ENCODE results near the gene CCDC200.

CCDC200 gene

GRCh38 chr17:43226393-43226792 lies 2.0 kb downstream of the CCDC200 start:
- Histone ChIP-seq H3K9ac (no peak overlapping the region), H3K9me3 (no peaks in the 10 kb centered on the region), H3K4me1 (peaks cover 22% of the 10 kb centered on the region), H3K36me3 (peaks cover 15% of the 10 kb centered on the region; the same call in 1 of the 2 replicates), H3K4me3 (no peak overlapping the region), H3K27ac (no peak overlapping the region), H3K4me2 (no peak overlapping the region), H4K20me1 (0 out of 2 replicates have a peak, but pooled peaks cover 4% of the 10 kb centered on the region), H3K27me3 (peaks cover 3% of the 10 kb centered on the region; the same call in 1 of the 2 replicates)
- no peak for TF ChIP-seq Cebpa-rat (IDR thresholded peaks at IDR 0.05)

- no peak for TF ChIP-seq Cebpa-rat (IDR thresholded peaks at IDR 0.05)
- H4K20me1 ChIP-seq = peaks cover 17% of the 10 kb centered on the region; the same call in 1 of the 2 replicates
These were observed 4.2 kb downstream of the CCDC200 start for GRCh38 chr17:43224146-43224705.

DNA sequence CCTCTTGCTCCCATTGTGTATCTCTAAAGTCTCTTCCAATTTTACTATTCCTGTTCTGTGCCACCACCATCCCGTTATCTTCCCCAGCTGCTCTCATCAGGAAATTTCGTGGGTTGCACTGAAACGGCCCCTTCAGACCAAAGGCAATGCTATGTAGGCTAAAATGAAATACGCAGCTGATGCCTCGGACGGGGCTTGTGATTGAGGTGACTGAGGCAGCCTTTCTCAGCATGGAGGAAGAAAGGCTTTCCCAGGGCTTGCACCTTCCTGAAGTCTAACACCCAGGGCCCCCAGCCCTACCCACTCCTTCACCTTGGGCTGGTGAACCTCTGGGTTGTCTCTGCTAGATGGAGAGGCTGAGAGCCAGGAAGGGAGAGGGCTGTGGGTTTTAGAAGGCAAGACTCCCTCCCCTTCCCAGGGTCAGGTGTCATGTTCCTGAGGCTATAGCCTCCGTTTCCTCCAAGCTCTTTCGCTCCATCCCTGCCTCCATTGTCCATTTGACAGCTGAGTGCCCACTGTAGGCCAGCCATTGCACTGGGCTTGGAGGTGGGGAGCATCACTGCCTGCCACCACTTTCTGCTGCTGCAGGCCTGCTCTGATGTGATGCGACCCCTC lies 7.8 kb downstream of the CCDC200 start:
- Histone ChIP-seq H3K9me3 (no peaks in the 10 kb centered on the region), H3K9ac (0 out of 2 replicates have a peak overlapping the region, but pooled peaks have one; percentile 3), H3K4me3 (no peak overlapping the region), H3K27ac (no peak overlapping the region), H4K20me1 (peaks cover 17% of the 10 kb centered on the region; the same call in 1 of the 2 replicates), H3K36me3 (peaks cover 44% of the 10 kb centered on the region), H3K4me1 (peaks cover 52% of the 10 kb centered on the region), H3K27me3 (no peaks in the 10 kb centered on the region), H3K4me2 (peak overlapping the region; percentile 65)
- no peak for TF ChIP-seq Cebpa-rat (IDR thresholded peaks at IDR 0.05)

More at GRCh38 chr17:43224146-43224705, 4.2 kb downstream of the CCDC200 start:
- H3K27me3 ChIP-seq = no peaks in the 10 kb centered on the region
- no peak overlapping the region for H3K9ac ChIP-seq
- H3K9me3 ChIP-seq = no peaks in the 10 kb centered on the region
- peak overlapping the region; percentile 10; the same call in 1 of the 2 replicates for H3K4me2 ChIP-seq
- peaks cover 15% of the 10 kb centered on the region; the same call in 1 of the 2 replicates for H3K36me3 ChIP-seq
- H3K4me3 ChIP-seq = no peak overlapping the region
- peaks cover 43% of the 10 kb centered on the region for H3K4me1 ChIP-seq
- no peak overlapping the region for H3K27ac ChIP-seq

- TF ChIP-seq Cebpa-rat (IDR thresholded peaks at IDR 0.05) = no peak
- H3K4me3 ChIP-seq = no peak overlapping the region
- no peaks in the 10 kb centered on the region for H3K9me3 ChIP-seq
- peaks cover 51% of the 10 kb centered on the region for H3K4me1 ChIP-seq
- peak overlapping the region; percentile 65 for H3K4me2 ChIP-seq
- peaks cover 48% of the 10 kb centered on the region for H3K36me3 ChIP-seq
- no peaks in the 10 kb centered on the region for H3K27me3 ChIP-seq
- H3K27ac ChIP-seq = no peak overlapping the region
- peaks cover 17% of the 10 kb centered on the region; the same call in 1 of the 2 replicates for H4K20me1 ChIP-seq
- no peak overlapping the region for H3K9ac ChIP-seq
These were observed 8.6 kb downstream of the CCDC200 start for GRCh38 chr17:43219746-43220380.

DNA sequence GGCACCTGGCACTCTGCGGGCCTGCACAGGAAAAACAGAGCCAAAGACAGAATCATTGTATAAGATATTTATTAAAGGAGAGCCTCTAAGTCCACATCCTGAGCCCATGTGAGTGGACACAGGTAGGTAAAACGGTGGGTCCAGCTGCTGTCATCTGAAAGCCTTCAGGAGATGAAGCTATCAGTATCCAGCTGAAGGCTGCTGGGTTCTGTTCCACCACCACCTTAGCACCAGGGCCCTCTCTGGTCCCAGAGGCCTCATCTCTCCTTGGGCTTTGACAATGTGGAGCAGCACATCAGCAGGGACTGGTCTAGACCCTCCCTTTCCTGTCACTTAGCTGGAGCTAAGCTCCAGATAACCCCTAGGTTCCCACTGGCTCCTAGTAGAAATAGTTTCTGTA lies 9.4 kb downstream of the CCDC200 start:
- H3K4me2 ChIP-seq = no peak overlapping the region
- peaks cover 17% of the 10 kb centered on the region; the same call in 1 of the 2 replicates for H4K20me1 ChIP-seq
- peaks cover 45% of the 10 kb centered on the region for H3K36me3 ChIP-seq
- no peak for TF ChIP-seq Cebpa-rat (IDR thresholded peaks at IDR 0.05)
- H3K27me3 ChIP-seq = no peaks in the 10 kb centered on the region
- H3K9ac ChIP-seq = no peak overlapping the region
- H3K4me3 ChIP-seq = no peak overlapping the region
- peaks cover 50% of the 10 kb centered on the region for H3K4me1 ChIP-seq
- no peak overlapping the region for H3K27ac ChIP-seq
- no peaks in the 10 kb centered on the region for H3K9me3 ChIP-seq

- Histone ChIP-seq H3K4me1 (peaks cover 59% of the 10 kb centered on the region), H3K9ac (no peak overlapping the region), H3K36me3 (peaks cover 38% of the 10 kb centered on the region), H3K4me2 (no peak overlapping the region), H3K27ac (no peak overlapping the region), H3K27me3 (no peaks in the 10 kb centered on the region), H4K20me1 (peaks cover 17% of the 10 kb centered on the region; the same call in 1 of the 2 replicates), H3K4me3 (no peak overlapping the region), H3K9me3 (no peaks in the 10 kb centered on the region)
- no peak for TF ChIP-seq Cebpa-rat (IDR thresholded peaks at IDR 0.05)
These were observed 10.8 kb downstream of the CCDC200 start for GRCh38 chr17:43217614-43218087.

DNA sequence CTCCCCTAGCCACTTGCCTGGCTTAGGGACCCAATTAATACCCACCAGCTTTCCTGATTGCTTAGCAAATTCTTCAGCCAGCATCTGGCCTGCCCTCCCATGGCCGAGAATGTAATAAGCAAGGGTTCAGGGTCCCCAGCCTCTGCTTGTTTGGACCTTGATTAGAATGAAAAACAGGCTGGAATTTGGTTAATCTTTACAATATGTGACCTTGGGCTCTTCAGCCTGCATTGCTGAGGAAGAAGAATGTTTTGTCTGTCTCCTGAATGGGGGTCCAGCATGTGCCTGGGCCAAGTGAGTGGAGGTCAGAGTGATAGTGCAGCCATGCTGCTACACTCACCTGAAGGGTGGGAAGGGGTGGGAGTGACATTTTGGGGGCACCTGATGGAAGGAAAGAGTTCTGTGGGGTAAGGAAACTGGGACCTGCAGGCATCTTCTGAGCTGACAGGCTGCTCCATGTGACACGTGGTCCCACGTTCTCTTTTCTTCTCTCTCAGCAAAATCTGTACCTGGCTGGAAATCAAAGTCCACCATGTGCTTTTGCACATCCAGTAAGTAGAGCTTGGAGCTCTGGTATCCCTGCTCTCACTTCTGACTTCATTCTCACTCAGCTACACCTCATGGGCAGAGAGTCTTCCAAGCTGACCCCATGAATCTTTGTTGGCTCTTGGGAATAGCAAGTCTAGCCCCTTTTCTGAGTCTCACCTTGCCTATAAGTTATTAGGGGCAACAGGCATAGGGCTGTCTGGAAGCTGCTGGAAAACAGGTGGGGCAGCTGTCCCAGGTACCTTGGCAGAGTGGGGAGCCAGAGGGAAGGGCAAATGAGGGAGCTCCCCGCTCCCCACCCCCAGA lies 11.4 kb downstream of the CCDC200 start:
- no peaks in the 10 kb centered on the region for H3K27me3 ChIP-seq

GRCh38 chr17:43216369-43216761 lies 12.1 kb downstream of the CCDC200 start:
- Histone ChIP-seq H3K9ac (no peak overlapping the region), H3K4me2 (no peak overlapping the region), H3K27ac (no peak overlapping the region), H3K9me3 (no peaks in the 10 kb centered on the region), H3K27me3 (no peaks in the 10 kb centered on the region), H3K36me3 (peaks cover 38% of the 10 kb centered on the region), H3K4me1 (peaks cover 56% of the 10 kb centered on the region), H4K20me1 (peaks cover 13% of the 10 kb centered on the region; the same call in 1 of the 2 replicates), H3K4me3 (no peak overlapping the region)
- no peak for TF ChIP-seq Cebpa-rat (IDR thresholded peaks at IDR 0.05)

More for the DNA sequence above, 11.4 kb downstream of the CCDC200 start:
- Histone ChIP-seq H3K9me3 (no peaks in the 10 kb centered on the region), H3K9ac (no peak overlapping the region), H4K20me1 (peaks cover 17% of the 10 kb centered on the region; the same call in 1 of the 2 replicates), H3K4me1 (peaks cover 63% of the 10 kb centered on the region), H3K4me2 (no peak overlapping the region), H3K36me3 (peaks cover 38% of the 10 kb centered on the region), H3K4me3 (no peak overlapping the region), H3K27ac (no peak overlapping the region)
- no peak for TF ChIP-seq Cebpa-rat (IDR thresholded peaks at IDR 0.05)

GRCh38 chr17:43215341-43215740 lies 13.1 kb downstream of the CCDC200 start:
- no peaks in the 10 kb centered on the region for H3K9me3 ChIP-seq
- peaks cover 38% of the 10 kb centered on the region for H3K36me3 ChIP-seq
- H3K27me3 ChIP-seq = no peaks in the 10 kb centered on the region
- no peak overlapping the region for H3K4me3 ChIP-seq
- H3K4me1 ChIP-seq = peaks cover 54% of the 10 kb centered on the region
- no peak overlapping the region for H3K9ac ChIP-seq
- H4K20me1 ChIP-seq = peaks cover 3% of the 10 kb centered on the region; the same call in 1 of the 2 replicates
- no peak overlapping the region for H3K4me2 ChIP-seq
- H3K27ac ChIP-seq = no peak overlapping the region
- TF ChIP-seq Cebpa-rat (IDR thresholded peaks at IDR 0.05) = no peak
